NCI-H2196 (cell line): ENCODE results near the gene CCR7.
"Not testable (repeated sequence)": the region's sequence is repeated elsewhere in the genome, so short reads cannot be mapped to it uniquely, and the experiment has no call there.

Experiments used
- DNase-seq: peaks from one replicate; lab custom pipeline; 2025; ENCODE audit not compliant: unreplicated experiment; lab: John Stamatoyannopoulos, UW

CCR7 gene

GRCh38 chr17:40597556-40598300 is 32.5 kb upstream of the CCR7 start:
- no peak for DNase-seq

GRCh38 chr17:40597156-40597555 is 31.9 kb upstream of the CCR7 start:
- DNase-seq, result no peak

GRCh38 chr17:40596261-40596919 is 31.1 kb upstream of the CCR7 start:
- no peak for DNase-seq

GRCh38 chr17:40590742-40591141 is 25.5 kb upstream of the CCR7 start:
- DNase-seq, result no peak

GRCh38 chr17:40588552-40588951 is 23.3 kb upstream of the CCR7 start:
- DNase-seq, result no peak

- not testable (repeated sequence) for DNase-seq
Observed at GRCh38 chr17:40586264-40586663, 21.0 kb upstream of the CCR7 start.

GRCh38 chr17:40584950-40585349 is 19.7 kb upstream of the CCR7 start:
- not testable (repeated sequence) for DNase-seq

GRCh38 chr17:40582328-40582901 is 17.1 kb upstream of the CCR7 start:
- peak; percentile 35 for DNase-seq

- DNase-seq, result no peak
Observed at GRCh38 chr17:40580140-40580539, 14.9 kb upstream of the CCR7 start.

- DNase-seq, result no peak
Observed at GRCh38 chr17:40579471-40579870, 14.2 kb upstream of the CCR7 start.

- no peak for DNase-seq
Observed at GRCh38 chr17:40577611-40578065, 12.4 kb upstream of the CCR7 start.

- no peak for DNase-seq
Observed at GRCh38 chr17:40576113-40576740, 11.0 kb upstream of the CCR7 start.

GRCh38 chr17:40574292-40574691 is 9.0 kb upstream of the CCR7 start:
- no peak for DNase-seq

- DNase-seq, result not testable (repeated sequence)
Observed at GRCh38 chr17:40572245-40572993, 7.1 kb upstream of the CCR7 start.

GRCh38 chr17:40568074-40568836 is 3.0 kb upstream of the CCR7 start:
- no peak for DNase-seq

GRCh38 chr17:40567377-40567776 is 2.1 kb upstream of the CCR7 start:
- no peak for DNase-seq

- DNase-seq, result no peak
Observed at GRCh38 chr17:40565769-40566409, 617 bp upstream of the CCR7 start.

GRCh38 chr17:40564195-40564882 is 933 bp downstream of the CCR7 start:
- DNase-seq, result no peak
